Panc1 (cell line): ENCODE results near the gene MANEAL. TPM values are rescaled to one million over a fixed set of nuclear protein-coding genes. Genes with fewer than 3 reads are reported as not detected.
A peak's percentile ranks its signal among the peaks of the same experiment; 100 is the strongest.

ENCODE experiments used
- ATAC-seq: fragments of 200-7000 bp; cut with Tn5 transposase; 2 replicates; pipeline ENCODE4 v1.9.1; 2020; ENCODE audit warnings: mild to moderate bottlenecking, moderate library complexity
- Bru-seq: library from RNA; stranded (reverse); fragments of 400-500 nt; gene quantifications from one replicate; lab custom pipeline; 2021; lab: Mats Ljungman, UMichigan
- BruChase-seq, 2 experiments: library from RNA; stranded (reverse); fragments of 400-500 nt; gene quantifications; one replicate each; lab custom pipeline; 2021; lab: Mats Ljungman, UMichigan
- BruUV-seq: library from RNA; stranded (reverse); fragments of 400-500 nt; replicated peaks from 2 replicates; lab custom pipeline; 2021; lab: Mats Ljungman, UMichigan
- CTCF ChIA-PET: fragments of 300-600 bp; sonication (Branson Sonifier 250); formaldehyde crosslinking; loops from one replicate; lab custom pipeline; 2022; ENCODE audit warnings: antibody characterized with exemption; lab: Charles Lee
- POLR2A ChIA-PET: fragments of 300-600 bp; sonication (Branson Sonifier 250); formaldehyde crosslinking; loops from one replicate; lab custom pipeline; 2022; ENCODE audit warnings: antibody characterized with exemption; lab: Charles Lee
- DNase-seq: peaks from one replicate; pipeline ENCODE4 v3.0.0-alpha.2; 2010; ENCODE audit warnings: low read depth, low spot score
- H3K27ac ChIP-seq: 2 replicates; pipeline ENCODE4 v1.5.1; 2011; ENCODE audit warnings: mild to moderate bottlenecking, low read length, inconsistent platforms
- H3K27me3 ChIP-seq: fragments of 200-500 bp; sonication (Bioruptor generic); 2 replicates; pipeline ENCODE4 v1.6.0; 2014; ENCODE audit warnings: low read length, inconsistent platforms; ENCODE audit not compliant: control insufficient read depth, insufficient read depth
- H3K36me3 ChIP-seq: fragments of 200-500 bp; sonication (Bioruptor generic); 2 replicates; pipeline ENCODE4 v1.5.1; 2014; ENCODE audit warnings: inconsistent platforms, mild to moderate bottlenecking, low read length, moderate library complexity; ENCODE audit not compliant: control insufficient read depth, insufficient read depth
- H3K4me1 ChIP-seq: 2 replicates; pipeline ENCODE4 v1.5.1; 2011; ENCODE audit warnings: inconsistent platforms, mild to moderate bottlenecking, low read length, moderate library complexity; ENCODE audit not compliant: control insufficient read depth, insufficient read depth
- H3K4me3 ChIP-seq, 2 experiments: 2 replicates each; pipeline ENCODE4 v1.5.1; 2011 to 2012; ENCODE audit warnings: low read depth in 2 of 2, low read length in 2 of 2, mild to moderate bottlenecking in 2 of 2, inconsistent platforms in 1 of 2, moderate library complexity in 1 of 2
- H3K9me3 ChIP-seq: fragments of 200-500 bp; sonication (Bioruptor generic); 2 replicates; pipeline ENCODE4 v1.5.1; 2014; ENCODE audit warnings: low read depth, mild to moderate bottlenecking, inconsistent platforms, low read length, moderate library complexity; ENCODE audit not compliant: control insufficient read depth, insufficient read depth
- CTCF ChIP-seq: fragments of 450-650 bp; IDR thresholded peaks from 2 replicates; pipeline ENCODE4 v1.5.1; 2017; ENCODE audit warnings: mild to moderate bottlenecking
- POLR2AphosphoS5 ChIP-seq: IDR thresholded peaks from 2 replicates; pipeline ENCODE4 v1.6.1; 2012; ENCODE audit warnings: mild to moderate bottlenecking, low read depth, low read length, moderate library complexity
- REST ChIP-seq, 2 experiments: IDR thresholded peaks; 2 replicates each; pipeline ENCODE4 v1.6.1; 2011 to 2012; ENCODE audit warnings: low read depth in 2 of 2, control low read depth in 1 of 2, low read length in 1 of 2, mild to moderate bottlenecking in 1 of 2, moderate library complexity in 1 of 2; ENCODE audit not compliant: insufficient read depth in 1 of 2
- SIN3A ChIP-seq: IDR thresholded peaks from 2 replicates; pipeline ENCODE4 v1.6.1; 2012; ENCODE audit warnings: low read depth, mild to moderate bottlenecking, low read length, moderate library complexity, borderline replicate concordance; ENCODE audit not compliant: insufficient read depth
- TCF7L2 ChIP-seq: IDR thresholded peaks from 2 replicates; pipeline ENCODE4 v1.6.1; 2011; ENCODE audit warnings: mild to moderate bottlenecking, low read depth, low read length, inconsistent platforms
- in situ Hi-C: cut with HindIII; loops from 2 replicates; pipeline ENCODE4 v1.10.0; 2016; ENCODE audit warnings: low sequenced_read_pairs, low pct_unique_long_range_greater_than_20kb
- intact Hi-C: fragments of 100-400 bp; cut with micrococcal nuclease; formaldehyde crosslinking; loops from one replicate; pipeline ENCODE4 v1.10.0; 2022; ENCODE audit not compliant: unreplicated experiment
- long read RNA-seq: library from polyadenylated mRNA; unstranded; transcript quantifications from one replicate; pipeline ENCODE4 v2.0.0, GENCODE V29; 2021; ENCODE audit not compliant: unreplicated experiment
- polyA plus RNA-seq: library from polyadenylated mRNA; unstranded; fragments of >200 nt; gene quantifications from one replicate; pipeline ENCODE4 v1.2.1, GENCODE V29; 2012; ENCODE audit warnings: missing spikeins; ENCODE audit not compliant: insufficient read length
- total RNA-seq: library from RNA; stranded (reverse); gene quantifications from one replicate; pipeline ENCODE4 v1.2.1, GENCODE V29; 2021; ENCODE audit not compliant: unreplicated experiment

MANEAL gene
- total RNA-seq, result 29.7 TPM
- polyA plus RNA-seq, result 33.5 TPM
- Bru-seq, nascent RNA, result percentile 51 among the genes with signal in this experiment
- BruChase-seq, experiment 1, labeled RNA remaining after a 2-hour chase, result percentile 61 among the genes with signal in this experiment
- BruChase-seq, experiment 2, labeled RNA remaining after a 6-hour chase, result percentile 76 among the genes with signal in this experiment
- long read RNA-seq, transcript MANEAL-202 (4 exons, 2,685 nt), result major isoform, 21 of 59 reads
- long read RNA-seq, transcript MANEAL-205 (3 exons, 1,015 nt), result minor isoform, 5 of 59 reads
- long read RNA-seq, transcript MANEAL-203 (4 exons, 2,327 nt), result minor isoform, 14 of 59 reads
- long read RNA-seq, partial matches to known transcripts, result 5 of 59 reads
- long read RNA-seq, other reads (novel, unspliced or antisense), result 14 of 59 reads

DNA sequence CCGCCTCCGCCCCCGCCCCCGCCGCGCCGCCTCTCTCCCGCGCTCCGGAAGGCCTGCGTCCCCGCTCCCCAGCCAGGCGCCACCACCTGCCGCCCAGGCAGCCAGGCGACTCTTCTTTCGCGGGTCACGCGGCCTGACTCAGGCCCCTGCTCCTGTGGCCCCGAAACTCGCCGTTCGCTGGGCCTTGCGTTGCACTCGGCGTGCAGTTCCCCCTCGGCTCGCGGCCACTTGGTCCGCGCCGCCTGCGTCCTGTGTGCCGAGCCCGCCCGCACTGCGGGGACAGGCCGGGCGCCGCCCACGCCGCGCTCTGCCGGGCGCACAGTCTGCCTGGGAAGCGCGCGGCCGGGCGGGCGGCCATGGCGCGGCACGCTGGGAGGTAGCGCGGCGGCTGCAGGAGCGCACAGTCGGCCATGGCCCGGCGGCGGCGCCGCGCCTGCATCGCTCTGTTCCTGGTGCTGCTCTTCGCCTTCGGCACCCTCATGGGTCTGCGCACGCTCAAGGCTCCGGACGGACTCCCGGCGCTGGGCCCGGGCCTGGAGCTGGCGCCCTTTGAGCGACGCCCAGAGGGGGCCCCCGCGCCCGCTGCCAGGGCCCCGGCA, at the start of gene MANEAL:
Gene MANEAL, plus strand, starts transcription at position 75 of the 599 bp plus-strand sequence. Its CDS starts 336 bp downstream, at position 411.
- DNase-seq (no peak), ATAC-seq (peak; percentile 88)
- TF ChIP-seq TCF7L2 (no peak), CTCF (no peak), REST (IDR thresholded peaks at IDR 0.05; ENCODE audit: insufficient read depth in 1 of 2, low read depth in 2 of 2, low read length in 1 of 2) (peak in 1 of 2 experiments; percentile 48; a peak in 1 of 4 replicates), POLR2AphosphoS5 (peak; percentile 43; the same call in 1 of the 2 replicates), SIN3A (0 out of 2 replicates have a peak, but pooled peaks have one; percentile 41)
- Histone ChIP-seq H3K9me3 (no peaks in the 10 kb centered on the region), H3K4me1 (0 out of 2 replicates have a peak, but pooled peaks cover 2% of the 10 kb centered on the region), H3K4me3 (peak within 1 kb of the TSS; percentile 54 to 60), H3K36me3 (no peaks in the 10 kb centered on the region), H3K27me3 (no peaks in the 10 kb centered on the region), H3K27ac (no peak within 1 kb of the TSS)
- intact Hi-C loops, result no loop called here
- in situ Hi-C loops, result no loop called here
- BruUV-seq, result no TSS peak
- ChIA-PET CTCF (no interaction called here), POLR2A (no interaction called here)

GRCh38 chr1:37746806-37747205, 46.8 kb upstream of the MANEAL start:
- Histone ChIP-seq H3K27ac (no peak overlapping the region), H3K9me3 (peaks cover 3% of the 10 kb centered on the region; the same call in 1 of the 2 replicates), H3K36me3 (no peaks in the 10 kb centered on the region), H3K4me3 (no peak overlapping the region), H3K4me1 (no peaks in the 10 kb centered on the region), H3K27me3 (no peaks in the 10 kb centered on the region)
- ATAC-seq (no peak), DNase-seq (no peak)
- no TSS peak for BruUV-seq
- TF ChIP-seq TCF7L2, result no peak
- intact Hi-C loops (no loop called here), in situ Hi-C loops (no loop called here)
- CTCF ChIA-PET, result no interaction called here
- POLR2A ChIA-PET, result no interaction called here
